ENCODE results near the gene SPARCL1. TPM values are rescaled to one million over a fixed set of nuclear protein-coding genes. Genes with fewer than 3 reads are reported as not detected.

Gene SPARCL1
- total and polyA plus RNA-seq, 2 of the 13 experiments (the other 11 are each of a cell fraction or from before 2014, with no cell fraction given): 0.04 TPM; not detected in 1

DNA sequence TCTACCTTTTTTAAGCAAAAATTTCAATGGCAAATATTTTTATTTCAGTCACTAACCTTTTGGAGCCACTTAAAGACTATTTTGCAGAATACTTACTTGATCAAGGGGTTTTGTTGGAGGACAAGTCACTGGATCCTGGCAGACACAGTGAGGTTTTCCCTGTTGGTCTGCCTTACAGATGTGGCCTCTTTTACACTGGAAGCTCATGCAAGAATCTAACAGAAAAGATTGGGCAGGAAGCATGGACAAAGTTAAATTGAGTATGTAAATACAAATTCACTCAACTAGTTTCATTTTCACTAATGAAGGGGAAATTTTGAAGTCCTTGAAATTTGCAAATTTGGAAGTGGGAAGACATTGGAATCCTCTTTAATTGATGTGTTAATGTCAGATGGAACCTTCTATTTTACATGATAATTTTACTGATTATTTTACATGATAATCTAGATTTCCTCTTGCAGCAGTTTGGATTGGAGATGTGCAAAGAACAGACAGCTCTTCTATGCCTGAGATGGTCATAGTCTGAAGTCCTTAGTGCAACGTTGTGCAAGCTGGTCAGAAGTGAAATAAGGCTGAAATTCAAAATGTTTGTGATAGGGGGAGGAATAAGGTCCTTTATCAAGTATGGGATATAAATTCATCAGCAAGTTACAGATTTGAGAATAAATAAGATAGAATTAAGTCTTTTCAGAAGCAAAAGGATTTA is 38.4 kb downstream of the SPARCL1 start (continued):
- TF ChIP-seq, protein P1, sequence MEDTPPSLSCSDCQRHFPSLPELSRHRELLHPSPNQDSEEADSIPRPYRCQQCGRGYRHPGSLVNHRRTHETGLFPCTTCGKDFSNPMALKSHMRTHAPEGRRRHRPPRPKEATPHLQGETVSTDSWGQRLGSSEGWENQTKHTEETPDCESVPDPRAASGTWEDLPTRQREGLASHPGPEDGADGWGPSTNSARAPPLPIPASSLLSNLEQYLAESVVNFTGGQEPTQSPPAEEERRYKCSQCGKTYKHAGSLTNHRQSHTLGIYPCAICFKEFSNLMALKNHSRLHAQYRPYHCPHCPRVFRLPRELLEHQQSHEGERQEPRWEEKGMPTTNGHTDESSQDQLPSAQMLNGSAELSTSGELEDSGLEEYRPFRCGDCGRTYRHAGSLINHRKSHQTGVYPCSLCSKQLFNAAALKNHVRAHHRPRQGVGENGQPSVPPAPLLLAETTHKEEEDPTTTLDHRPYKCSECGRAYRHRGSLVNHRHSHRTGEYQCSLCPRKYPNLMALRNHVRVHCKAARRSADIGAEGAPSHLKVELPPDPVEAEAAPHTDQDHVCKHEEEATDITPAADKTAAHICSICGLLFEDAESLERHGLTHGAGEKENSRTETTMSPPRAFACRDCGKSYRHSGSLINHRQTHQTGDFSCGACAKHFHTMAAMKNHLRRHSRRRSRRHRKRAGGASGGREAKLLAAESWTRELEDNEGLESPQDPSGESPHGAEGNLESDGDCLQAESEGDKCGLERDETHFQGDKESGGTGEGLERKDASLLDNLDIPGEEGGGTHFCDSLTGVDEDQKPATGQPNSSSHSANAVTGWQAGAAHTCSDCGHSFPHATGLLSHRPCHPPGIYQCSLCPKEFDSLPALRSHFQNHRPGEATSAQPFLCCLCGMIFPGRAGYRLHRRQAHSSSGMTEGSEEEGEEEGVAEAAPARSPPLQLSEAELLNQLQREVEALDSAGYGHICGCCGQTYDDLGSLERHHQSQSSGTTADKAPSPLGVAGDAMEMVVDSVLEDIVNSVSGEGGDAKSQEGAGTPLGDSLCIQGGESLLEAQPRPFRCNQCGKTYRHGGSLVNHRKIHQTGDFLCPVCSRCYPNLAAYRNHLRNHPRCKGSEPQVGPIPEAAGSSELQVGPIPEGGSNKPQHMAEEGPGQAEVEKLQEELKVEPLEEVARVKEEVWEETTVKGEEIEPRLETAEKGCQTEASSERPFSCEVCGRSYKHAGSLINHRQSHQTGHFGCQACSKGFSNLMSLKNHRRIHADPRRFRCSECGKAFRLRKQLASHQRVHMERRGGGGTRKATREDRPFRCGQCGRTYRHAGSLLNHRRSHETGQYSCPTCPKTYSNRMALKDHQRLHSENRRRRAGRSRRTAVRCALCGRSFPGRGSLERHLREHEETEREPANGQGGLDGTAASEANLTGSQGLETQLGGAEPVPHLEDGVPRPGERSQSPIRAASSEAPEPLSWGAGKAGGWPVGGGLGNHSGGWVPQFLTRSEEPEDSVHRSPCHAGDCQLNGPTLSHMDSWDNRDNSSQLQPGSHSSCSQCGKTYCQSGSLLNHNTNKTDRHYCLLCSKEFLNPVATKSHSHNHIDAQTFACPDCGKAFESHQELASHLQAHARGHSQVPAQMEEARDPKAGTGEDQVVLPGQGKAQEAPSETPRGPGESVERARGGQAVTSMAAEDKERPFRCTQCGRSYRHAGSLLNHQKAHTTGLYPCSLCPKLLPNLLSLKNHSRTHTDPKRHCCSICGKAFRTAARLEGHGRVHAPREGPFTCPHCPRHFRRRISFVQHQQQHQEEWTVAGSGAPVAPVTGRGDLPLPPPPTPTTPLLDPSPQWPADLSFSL (CRISPR knock-in tag; IDR thresholded peaks at IDR 0.05): no peak
- TF ChIP-seq, protein P2, sequence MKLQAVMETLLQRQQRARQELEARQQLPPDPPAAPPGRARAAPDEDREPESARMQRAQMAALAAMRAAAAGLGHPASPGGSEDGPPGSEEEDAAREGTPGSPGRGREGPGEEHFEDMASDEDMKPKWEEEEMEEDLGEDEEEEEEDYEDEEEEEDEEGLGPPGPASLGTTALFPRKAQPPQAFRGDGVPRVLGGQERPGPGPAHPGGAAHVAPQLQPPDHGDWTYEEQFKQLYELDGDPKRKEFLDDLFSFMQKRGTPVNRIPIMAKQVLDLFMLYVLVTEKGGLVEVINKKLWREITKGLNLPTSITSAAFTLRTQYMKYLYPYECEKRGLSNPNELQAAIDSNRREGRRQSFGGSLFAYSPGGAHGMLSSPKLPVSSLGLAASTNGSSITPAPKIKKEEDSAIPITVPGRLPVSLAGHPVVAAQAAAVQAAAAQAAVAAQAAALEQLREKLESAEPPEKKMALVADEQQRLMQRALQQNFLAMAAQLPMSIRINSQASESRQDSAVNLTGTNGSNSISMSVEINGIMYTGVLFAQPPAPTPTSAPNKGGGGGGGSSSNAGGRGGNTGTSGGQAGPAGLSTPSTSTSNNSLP (IDR thresholded peaks at IDR 0.05; ENCODE audit: low read depth, low read length): peak; percentile 29; the same call in 1 of the 2 replicates
- TF ChIP-seq HNF4A (CRISPR knock-in tag; IDR thresholded peaks at IDR 0.05) (peak; percentile 86), ZNF33B (CRISPR knock-in tag; IDR thresholded peaks at IDR 0.05) (no peak), ZNF160 (CRISPR knock-in tag; IDR thresholded peaks at IDR 0.05) (no peak), ZNF678 (CRISPR knock-in tag; IDR thresholded peaks at IDR 0.05) (no peak), ZNF891 (CRISPR knock-in tag; IDR thresholded peaks at IDR 0.05) (no peak), ZNF207 (IDR thresholded peaks at IDR 0.05; ENCODE audit: borderline replicate concordance) (no peak), CEBPB (IDR thresholded peaks at IDR 0.05; ENCODE audit: borderline replicate concordance, low read depth, low read length) (peak; percentile 78), GFI1 (CRISPR knock-in tag; IDR thresholded peaks at IDR 0.05; ENCODE audit: borderline replicate concordance) (no peak)
- TF ChIP-seq, protein P3, sequence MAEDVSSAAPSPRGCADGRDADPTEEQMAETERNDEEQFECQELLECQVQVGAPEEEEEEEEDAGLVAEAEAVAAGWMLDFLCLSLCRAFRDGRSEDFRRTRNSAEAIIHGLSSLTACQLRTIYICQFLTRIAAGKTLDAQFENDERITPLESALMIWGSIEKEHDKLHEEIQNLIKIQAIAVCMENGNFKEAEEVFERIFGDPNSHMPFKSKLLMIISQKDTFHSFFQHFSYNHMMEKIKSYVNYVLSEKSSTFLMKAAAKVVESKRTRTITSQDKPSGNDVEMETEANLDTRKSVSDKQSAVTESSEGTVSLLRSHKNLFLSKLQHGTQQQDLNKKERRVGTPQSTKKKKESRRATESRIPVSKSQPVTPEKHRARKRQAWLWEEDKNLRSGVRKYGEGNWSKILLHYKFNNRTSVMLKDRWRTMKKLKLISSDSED (CRISPR knock-in tag; IDR thresholded peaks at IDR 0.05): no peak
- TF ChIP-seq, protein P4, sequence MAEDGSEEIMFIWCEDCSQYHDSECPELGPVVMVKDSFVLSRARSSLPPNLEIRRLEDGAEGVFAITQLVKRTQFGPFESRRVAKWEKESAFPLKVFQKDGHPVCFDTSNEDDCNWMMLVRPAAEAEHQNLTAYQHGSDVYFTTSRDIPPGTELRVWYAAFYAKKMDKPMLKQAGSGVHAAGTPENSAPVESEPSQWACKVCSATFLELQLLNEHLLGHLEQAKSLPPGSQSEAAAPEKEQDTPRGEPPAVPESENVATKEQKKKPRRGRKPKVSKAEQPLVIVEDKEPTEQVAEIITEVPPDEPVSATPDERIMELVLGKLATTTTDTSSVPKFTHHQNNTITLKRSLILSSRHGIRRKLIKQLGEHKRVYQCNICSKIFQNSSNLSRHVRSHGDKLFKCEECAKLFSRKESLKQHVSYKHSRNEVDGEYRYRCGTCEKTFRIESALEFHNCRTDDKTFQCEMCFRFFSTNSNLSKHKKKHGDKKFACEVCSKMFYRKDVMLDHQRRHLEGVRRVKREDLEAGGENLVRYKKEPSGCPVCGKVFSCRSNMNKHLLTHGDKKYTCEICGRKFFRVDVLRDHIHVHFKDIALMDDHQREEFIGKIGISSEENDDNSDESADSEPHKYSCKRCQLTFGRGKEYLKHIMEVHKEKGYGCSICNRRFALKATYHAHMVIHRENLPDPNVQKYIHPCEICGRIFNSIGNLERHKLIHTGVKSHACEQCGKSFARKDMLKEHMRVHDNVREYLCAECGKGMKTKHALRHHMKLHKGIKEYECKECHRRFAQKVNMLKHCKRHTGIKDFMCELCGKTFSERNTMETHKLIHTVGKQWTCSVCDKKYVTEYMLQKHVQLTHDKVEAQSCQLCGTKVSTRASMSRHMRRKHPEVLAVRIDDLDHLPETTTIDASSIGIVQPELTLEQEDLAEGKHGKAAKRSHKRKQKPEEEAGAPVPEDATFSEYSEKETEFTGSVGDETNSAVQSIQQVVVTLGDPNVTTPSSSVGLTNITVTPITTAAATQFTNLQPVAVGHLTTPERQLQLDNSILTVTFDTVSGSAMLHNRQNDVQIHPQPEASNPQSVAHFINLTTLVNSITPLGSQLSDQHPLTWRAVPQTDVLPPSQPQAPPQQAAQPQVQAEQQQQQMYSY (CRISPR knock-in tag; IDR thresholded peaks at IDR 0.05): no peak
